Measurements from ENCODE around the gene IL4R. TPM values are rescaled to one million over a fixed set of nuclear protein-coding genes. Genes with fewer than 3 reads are reported as not detected.

IL4R gene
- total and polyA plus RNA-seq, 2 of the 13 experiments (the other 11 are each of a cell fraction or from before 2014, with no cell fraction given): 15.9 to 49.6 TPM

DNA sequence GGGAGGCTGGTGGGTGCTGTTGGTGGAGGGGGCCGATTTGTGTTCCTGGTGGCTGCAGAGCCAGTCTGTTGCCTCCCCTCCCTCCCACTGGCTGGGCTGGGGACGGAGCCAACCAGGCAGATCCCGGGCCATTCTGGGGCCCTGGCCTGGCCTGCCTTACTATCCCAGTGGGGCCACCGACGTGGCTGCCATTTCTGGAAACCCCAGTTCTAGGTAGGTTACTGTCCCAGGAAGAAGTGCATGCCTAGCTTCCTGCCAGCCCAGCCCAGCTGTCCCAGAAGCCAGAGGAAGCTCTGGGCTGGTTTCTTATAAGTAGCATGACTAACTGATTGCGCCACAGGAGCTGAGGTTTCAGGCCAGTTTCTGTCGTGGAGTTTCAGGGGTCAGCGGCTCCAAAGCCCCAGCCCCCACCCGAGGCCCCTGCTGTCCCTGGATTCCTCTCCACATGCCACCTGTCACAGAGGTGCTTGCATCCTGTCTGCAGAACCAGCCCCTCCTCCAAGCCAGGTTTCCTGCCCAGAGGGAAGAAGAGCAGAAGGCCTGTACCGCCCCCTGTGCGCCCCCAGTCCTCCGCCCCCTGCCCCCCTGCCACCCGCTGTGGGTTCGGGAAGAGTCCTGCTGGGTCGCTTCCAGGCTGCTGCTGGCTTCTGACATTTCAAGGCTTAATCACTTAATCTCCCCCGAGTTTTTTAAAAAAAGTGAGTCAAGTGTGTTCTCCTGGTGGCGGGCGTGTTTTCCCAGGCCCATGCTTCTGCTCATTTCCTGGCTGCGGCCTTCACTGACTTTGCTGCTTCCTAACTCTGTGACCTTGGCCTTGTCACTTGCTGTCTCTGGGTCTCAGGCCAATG, 13.2 kb downstream of the IL4R start (continued):
- TF ChIP-seq AHDC1 (CRISPR knock-in tag; IDR thresholded peaks at IDR 0.05; ENCODE audit: borderline replicate concordance) (no peak), ZNF263 (CRISPR knock-in tag; IDR thresholded peaks at IDR 0.05) (no peak; the same call in 1 of the 2 replicates), ASH2L (IDR thresholded peaks at IDR 0.05; ENCODE audit: insufficient read length, low read depth, low read length) (peak; percentile 33), KDM4B (CRISPR knock-in tag; IDR thresholded peaks at IDR 0.05) (peak; percentile 7; the same call in 1 of the 2 replicates), ZFP36L2 (CRISPR knock-in tag; IDR thresholded peaks at IDR 0.05) (no peak), ZMYM2 (CRISPR knock-in tag; IDR thresholded peaks at IDR 0.05) (no peak), SIX1 (CRISPR knock-in tag; IDR thresholded peaks at IDR 0.05; ENCODE audit: borderline replicate concordance) (no peak), ZNF703 (CRISPR knock-in tag; IDR thresholded peaks at IDR 0.05; ENCODE audit: borderline replicate concordance) (no peak), GATAD1 (CRISPR knock-in tag; IDR thresholded peaks at IDR 0.05) (no peak; the same call in 1 of the 2 replicates), ZNF672 (CRISPR knock-in tag; IDR thresholded peaks at IDR 0.05) (no peak), POLR2AphosphoS5 (IDR thresholded peaks at IDR 0.05; ENCODE audit: low read depth, low read length) (no peak), ZNF441 (CRISPR knock-in tag; IDR thresholded peaks at IDR 0.05; ENCODE audit: borderline replicate concordance) (peak; percentile 57; the same call in 1 of the 2 replicates)
- TF ChIP-seq, protein P1, sequence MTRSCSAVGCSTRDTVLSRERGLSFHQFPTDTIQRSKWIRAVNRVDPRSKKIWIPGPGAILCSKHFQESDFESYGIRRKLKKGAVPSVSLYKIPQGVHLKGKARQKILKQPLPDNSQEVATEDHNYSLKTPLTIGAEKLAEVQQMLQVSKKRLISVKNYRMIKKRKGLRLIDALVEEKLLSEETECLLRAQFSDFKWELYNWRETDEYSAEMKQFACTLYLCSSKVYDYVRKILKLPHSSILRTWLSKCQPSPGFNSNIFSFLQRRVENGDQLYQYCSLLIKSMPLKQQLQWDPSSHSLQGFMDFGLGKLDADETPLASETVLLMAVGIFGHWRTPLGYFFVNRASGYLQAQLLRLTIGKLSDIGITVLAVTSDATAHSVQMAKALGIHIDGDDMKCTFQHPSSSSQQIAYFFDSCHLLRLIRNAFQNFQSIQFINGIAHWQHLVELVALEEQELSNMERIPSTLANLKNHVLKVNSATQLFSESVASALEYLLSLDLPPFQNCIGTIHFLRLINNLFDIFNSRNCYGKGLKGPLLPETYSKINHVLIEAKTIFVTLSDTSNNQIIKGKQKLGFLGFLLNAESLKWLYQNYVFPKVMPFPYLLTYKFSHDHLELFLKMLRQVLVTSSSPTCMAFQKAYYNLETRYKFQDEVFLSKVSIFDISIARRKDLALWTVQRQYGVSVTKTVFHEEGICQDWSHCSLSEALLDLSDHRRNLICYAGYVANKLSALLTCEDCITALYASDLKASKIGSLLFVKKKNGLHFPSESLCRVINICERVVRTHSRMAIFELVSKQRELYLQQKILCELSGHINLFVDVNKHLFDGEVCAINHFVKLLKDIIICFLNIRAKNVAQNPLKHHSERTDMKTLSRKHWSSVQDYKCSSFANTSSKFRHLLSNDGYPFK (CRISPR knock-in tag; IDR thresholded peaks at IDR 0.05; ENCODE audit: borderline replicate concordance): no peak
- TF ChIP-seq, protein P2, sequence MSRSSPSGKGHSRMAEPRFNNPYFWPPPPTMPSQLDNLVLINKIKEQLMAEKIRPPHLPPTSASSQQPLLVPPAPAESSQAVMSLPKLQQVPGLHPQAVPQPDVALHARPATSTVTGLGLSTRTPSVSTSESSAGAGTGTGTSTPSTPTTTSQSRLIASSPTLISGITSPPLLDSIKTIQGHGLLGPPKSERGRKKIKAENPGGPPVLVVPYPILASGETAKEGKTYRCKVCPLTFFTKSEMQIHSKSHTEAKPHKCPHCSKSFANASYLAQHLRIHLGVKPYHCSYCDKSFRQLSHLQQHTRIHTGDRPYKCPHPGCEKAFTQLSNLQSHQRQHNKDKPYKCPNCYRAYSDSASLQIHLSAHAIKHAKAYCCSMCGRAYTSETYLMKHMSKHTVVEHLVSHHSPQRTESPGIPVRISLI (CRISPR knock-in tag; IDR thresholded peaks at IDR 0.05; ENCODE audit: borderline replicate concordance): no peak
- TF ChIP-seq, protein P3, sequence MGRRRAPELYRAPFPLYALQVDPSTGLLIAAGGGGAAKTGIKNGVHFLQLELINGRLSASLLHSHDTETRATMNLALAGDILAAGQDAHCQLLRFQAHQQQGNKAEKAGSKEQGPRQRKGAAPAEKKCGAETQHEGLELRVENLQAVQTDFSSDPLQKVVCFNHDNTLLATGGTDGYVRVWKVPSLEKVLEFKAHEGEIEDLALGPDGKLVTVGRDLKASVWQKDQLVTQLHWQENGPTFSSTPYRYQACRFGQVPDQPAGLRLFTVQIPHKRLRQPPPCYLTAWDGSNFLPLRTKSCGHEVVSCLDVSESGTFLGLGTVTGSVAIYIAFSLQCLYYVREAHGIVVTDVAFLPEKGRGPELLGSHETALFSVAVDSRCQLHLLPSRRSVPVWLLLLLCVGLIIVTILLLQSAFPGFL (CRISPR knock-in tag; IDR thresholded peaks at IDR 0.05): no peak
- TF ChIP-seq, protein P4, sequence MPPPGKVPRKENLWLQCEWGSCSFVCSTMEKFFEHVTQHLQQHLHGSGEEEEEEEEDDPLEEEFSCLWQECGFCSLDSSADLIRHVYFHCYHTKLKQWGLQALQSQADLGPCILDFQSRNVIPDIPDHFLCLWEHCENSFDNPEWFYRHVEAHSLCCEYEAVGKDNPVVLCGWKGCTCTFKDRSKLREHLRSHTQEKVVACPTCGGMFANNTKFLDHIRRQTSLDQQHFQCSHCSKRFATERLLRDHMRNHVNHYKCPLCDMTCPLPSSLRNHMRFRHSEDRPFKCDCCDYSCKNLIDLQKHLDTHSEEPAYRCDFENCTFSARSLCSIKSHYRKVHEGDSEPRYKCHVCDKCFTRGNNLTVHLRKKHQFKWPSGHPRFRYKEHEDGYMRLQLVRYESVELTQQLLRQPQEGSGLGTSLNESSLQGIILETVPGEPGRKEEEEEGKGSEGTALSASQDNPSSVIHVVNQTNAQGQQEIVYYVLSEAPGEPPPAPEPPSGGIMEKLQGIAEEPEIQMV (CRISPR knock-in tag; IDR thresholded peaks at IDR 0.05; ENCODE audit: low read depth): no peak

All from HepG2 (cell line).